Loucy (cell line): ENCODE results near the gene CAB39.
"Not testable (repeated sequence)": the region's sequence is repeated elsewhere in the genome, so short reads cannot be mapped to it uniquely, and the experiment has no call there.

Source experiments
- H2AFZ ChIP-seq: fragments of 200-600 bp; sonication (generic); 2 replicates; pipeline ENCODE4 v1.6.0; 2016; ENCODE audit warnings: antibody characterized with exemption, mild to moderate bottlenecking, low read length, moderate library complexity
- H3F3A ChIP-seq: fragments of 200-600 bp; 2 replicates; pipeline ENCODE4 v1.6.0; 2016; ENCODE audit warnings: antibody characterized with exemption, low read depth, mild to moderate bottlenecking
- H3K27me3 ChIP-seq: fragments of 200-600 bp; sonication (generic); 2 replicates; pipeline ENCODE4 v1.6.1; 2014; ENCODE audit warnings: low read length, mild to moderate bottlenecking; ENCODE audit not compliant: insufficient read depth, poor library complexity, severe bottlenecking
- H3K36me3 ChIP-seq: fragments of 200-600 bp; sonication (generic); 2 replicates; pipeline ENCODE4 v1.6.1; 2016; ENCODE audit warnings: low read length; ENCODE audit not compliant: insufficient read depth
- H3K4me1 ChIP-seq: fragments of 200-600 bp; sonication (generic); 2 replicates; pipeline ENCODE4 v1.5.1; 2014; ENCODE audit warnings: low read length, mild to moderate bottlenecking; ENCODE audit not compliant: insufficient read depth, poor library complexity, severe bottlenecking
- H3K4me2 ChIP-seq: fragments of 200-600 bp; sonication (generic); 2 replicates; pipeline ENCODE4 v1.6.0; 2014; ENCODE audit warnings: antibody characterized with exemption, low read length, low read depth, mild to moderate bottlenecking; ENCODE audit not compliant: poor library complexity, severe bottlenecking
- H3K4me3 ChIP-seq: fragments of 200-600 bp; sonication (generic); 2 replicates; pipeline ENCODE4 v1.5.1; 2014; ENCODE audit warnings: low read length, mild to moderate bottlenecking, mixed read lengths; ENCODE audit not compliant: poor library complexity, severe bottlenecking
- H3K79me2 ChIP-seq: fragments of 200-600 bp; sonication (generic); 2 replicates; pipeline ENCODE4 v1.6.1; 2014; ENCODE audit warnings: low read length; ENCODE audit not compliant: insufficient read depth
- H3K9ac ChIP-seq: fragments of 200-600 bp; sonication (generic); 2 replicates; pipeline ENCODE4 v1.6.0; 2014; ENCODE audit warnings: mild to moderate bottlenecking, low read depth, low read length, moderate library complexity; ENCODE audit not compliant: poor library complexity, severe bottlenecking
- H3K9me2 ChIP-seq: fragments of 200-600 bp; sonication (generic); replicated peaks from 2 replicates; pipeline ENCODE4 v1.6.1; 2016; ENCODE audit warnings: low read depth, low read length, mixed read lengths
- H3K9me3 ChIP-seq: fragments of 200-600 bp; sonication (generic); 2 replicates; pipeline ENCODE4 v1.6.1; 2014; ENCODE audit warnings: mild to moderate bottlenecking, antibody characterized with exemption, low read length, low read depth; ENCODE audit not compliant: insufficient read depth
- H4K20me1 ChIP-seq: fragments of 200-600 bp; sonication (generic); 2 replicates; pipeline ENCODE4 v1.6.0; 2014; ENCODE audit warnings: antibody characterized with exemption, low read length, mild to moderate bottlenecking; ENCODE audit not compliant: insufficient read depth, poor library complexity, severe bottlenecking
- CTCF ChIP-seq: fragments of 200-600 bp; sonication (generic); conservative IDR thresholded peaks from 2 replicates; pipeline ENCODE4 v1.5.1; 2014; ENCODE audit warnings: mild to moderate bottlenecking, antibody characterized with exemption, low read length
- EZH2phosphoT487 ChIP-seq: fragments of 200-600 bp; IDR thresholded peaks from 2 replicates; pipeline ENCODE4 v1.6.1; 2018; ENCODE audit warnings: antibody characterized with exemption, mild to moderate bottlenecking, moderate library complexity, borderline replicate concordance

CAB39 gene

GRCh38 chr2:230721712-230722111 is 9.1 kb downstream of the CAB39 start:
- peaks cover 15% of the 10 kb centered on the region; the same call in 1 of the 2 replicates for H3K36me3 ChIP-seq
- no peaks in the 10 kb centered on the region; the same call in 1 of the 2 replicates for H3F3A ChIP-seq
- TF ChIP-seq EZH2phosphoT487 (no peak), CTCF (no peak)
- peaks cover 57% of the 10 kb centered on the region for H3K4me1 ChIP-seq
- H3K9me3 ChIP-seq: no peaks in the 10 kb centered on the region
- H3K27me3 ChIP-seq: no peaks in the 10 kb centered on the region
- peak overlapping the region; percentile 0 for H3K9ac ChIP-seq
- peak overlapping the region; percentile 57 for H3K4me2 ChIP-seq
- peak overlapping the region; percentile 40 for H3K4me3 ChIP-seq
- peaks cover 93% of the 10 kb centered on the region for H3K79me2 ChIP-seq
- H3K9me2 ChIP-seq: no peaks in the 10 kb centered on the region
- peaks cover 83% of the 10 kb centered on the region for H4K20me1 ChIP-seq
- H2AFZ ChIP-seq: no peak overlapping the region

GRCh38 chr2:230722207-230722885 is 9.7 kb downstream of the CAB39 start:
- Histone ChIP-seq H3K27me3 (no peaks in the 10 kb centered on the region), H3K9me3 (no peaks in the 10 kb centered on the region), H3F3A (no peaks in the 10 kb centered on the region; the same call in 1 of the 2 replicates), H3K4me1 (peaks cover 52% of the 10 kb centered on the region), H2AFZ (no peak overlapping the region), H3K4me3 (no peak overlapping the region), H3K79me2 (peaks cover 93% of the 10 kb centered on the region), H4K20me1 (peaks cover 79% of the 10 kb centered on the region), H3K4me2 (peak overlapping the region; percentile 57), H3K9ac (no peak overlapping the region), H3K36me3 (peaks cover 15% of the 10 kb centered on the region; the same call in 1 of the 2 replicates), H3K9me2 (no peaks in the 10 kb centered on the region)
- TF ChIP-seq EZH2phosphoT487 (no peak), CTCF (no peak)

- no peak for TF ChIP-seq EZH2phosphoT487
- no peak for TF ChIP-seq CTCF
- Histone ChIP-seq H3K27me3 (no peaks in the 10 kb centered on the region), H2AFZ (no peak overlapping the region), H3F3A (no peaks in the 10 kb centered on the region; the same call in 1 of the 2 replicates), H3K9me3 (no peaks in the 10 kb centered on the region), H3K79me2 (peaks cover 87% of the 10 kb centered on the region), H4K20me1 (peaks cover 69% of the 10 kb centered on the region), H3K9me2 (no peaks in the 10 kb centered on the region), H3K4me3 (peak overlapping the region; percentile 23), H3K9ac (no peak overlapping the region), H3K36me3 (peaks cover 15% of the 10 kb centered on the region; the same call in 1 of the 2 replicates), H3K4me2 (peak overlapping the region; percentile 57), H3K4me1 (peaks cover 42% of the 10 kb centered on the region)
Measured at GRCh38 chr2:230723363-230723762, 10.7 kb downstream of the CAB39 start.

- not testable (repeated sequence) for H3K4me3 ChIP-seq, H2AFZ ChIP-seq, H3K9ac ChIP-seq, H3K4me2 ChIP-seq, H3K27me3 ChIP-seq, H3K9me2 ChIP-seq, H3F3A ChIP-seq, H3K9me3 ChIP-seq
- peaks cover 15% of the 10 kb centered on the region; the same call in 1 of the 2 replicates for H3K36me3 ChIP-seq
- peaks cover 61% of the 10 kb centered on the region for H4K20me1 ChIP-seq
- H3K79me2 ChIP-seq: peaks cover 87% of the 10 kb centered on the region
- H3K4me1 ChIP-seq: peaks cover 29% of the 10 kb centered on the region
Measured at GRCh38 chr2:230724957-230725356, 12.3 kb downstream of the CAB39 start.
